ENCODE data around the gene LDLRAD4.

The LDLRAD4 gene

DNA sequence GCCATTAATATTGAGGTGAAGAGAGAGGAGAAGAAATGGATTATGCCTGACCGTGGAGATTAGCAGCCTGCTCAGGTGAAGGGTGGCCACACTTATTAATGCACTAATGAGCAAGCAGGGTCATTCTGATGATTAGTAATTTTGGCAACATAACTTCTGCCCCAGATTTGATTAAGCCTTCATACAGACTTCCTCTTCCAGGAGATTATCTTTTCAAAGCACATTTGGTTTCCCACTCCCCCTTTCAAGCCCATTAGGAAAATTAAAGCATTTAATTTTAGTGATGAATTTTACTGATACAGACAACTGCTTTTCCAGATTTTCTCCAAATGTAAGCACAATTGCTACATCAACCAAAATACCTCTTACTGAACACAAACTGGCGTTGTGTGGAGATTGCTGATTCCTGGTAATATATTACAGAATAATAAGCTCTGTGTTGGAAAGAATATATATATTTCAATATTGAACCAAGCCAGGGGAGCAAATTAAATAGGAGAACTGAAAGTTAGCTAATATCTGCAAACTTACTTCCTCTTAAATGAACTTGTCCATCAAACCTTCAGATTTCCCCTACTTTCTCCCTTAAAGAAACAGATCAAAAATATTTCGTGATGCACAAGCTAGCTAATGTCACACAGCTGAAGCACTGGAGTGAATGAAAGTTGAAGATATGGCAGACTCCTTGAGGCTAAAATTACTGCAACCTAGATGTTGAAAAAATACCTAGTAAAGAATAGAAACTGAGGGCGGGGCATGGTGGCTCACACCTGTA is 367.0 kb downstream of the LDLRAD4 start:
- DNase-seq = no peak
- Histone ChIP-seq H3K9me3 (ENCODE audit: severe bottlenecking) (no peaks in the 10 kb centered on the region), H3K27me3 (ENCODE audit: insufficient read depth, low read depth, severe bottlenecking) (no peaks in the 10 kb centered on the region), H3K27ac (no peak overlapping the region; the same call in 1 of the 2 replicates), H3K36me3 (no peaks in the 10 kb centered on the region), H3K4me3 (ENCODE audit: low read depth, low read length) (no peak overlapping the region)
- TF ChIP-seq, protein P1, sequence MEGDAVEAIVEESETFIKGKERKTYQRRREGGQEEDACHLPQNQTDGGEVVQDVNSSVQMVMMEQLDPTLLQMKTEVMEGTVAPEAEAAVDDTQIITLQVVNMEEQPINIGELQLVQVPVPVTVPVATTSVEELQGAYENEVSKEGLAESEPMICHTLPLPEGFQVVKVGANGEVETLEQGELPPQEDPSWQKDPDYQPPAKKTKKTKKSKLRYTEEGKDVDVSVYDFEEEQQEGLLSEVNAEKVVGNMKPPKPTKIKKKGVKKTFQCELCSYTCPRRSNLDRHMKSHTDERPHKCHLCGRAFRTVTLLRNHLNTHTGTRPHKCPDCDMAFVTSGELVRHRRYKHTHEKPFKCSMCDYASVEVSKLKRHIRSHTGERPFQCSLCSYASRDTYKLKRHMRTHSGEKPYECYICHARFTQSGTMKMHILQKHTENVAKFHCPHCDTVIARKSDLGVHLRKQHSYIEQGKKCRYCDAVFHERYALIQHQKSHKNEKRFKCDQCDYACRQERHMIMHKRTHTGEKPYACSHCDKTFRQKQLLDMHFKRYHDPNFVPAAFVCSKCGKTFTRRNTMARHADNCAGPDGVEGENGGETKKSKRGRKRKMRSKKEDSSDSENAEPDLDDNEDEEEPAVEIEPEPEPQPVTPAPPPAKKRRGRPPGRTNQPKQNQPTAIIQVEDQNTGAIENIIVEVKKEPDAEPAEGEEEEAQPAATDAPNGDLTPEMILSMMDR (IDR thresholded peaks at IDR 0.05; ENCODE audit: low read depth, low read length) = no peak

DNA sequence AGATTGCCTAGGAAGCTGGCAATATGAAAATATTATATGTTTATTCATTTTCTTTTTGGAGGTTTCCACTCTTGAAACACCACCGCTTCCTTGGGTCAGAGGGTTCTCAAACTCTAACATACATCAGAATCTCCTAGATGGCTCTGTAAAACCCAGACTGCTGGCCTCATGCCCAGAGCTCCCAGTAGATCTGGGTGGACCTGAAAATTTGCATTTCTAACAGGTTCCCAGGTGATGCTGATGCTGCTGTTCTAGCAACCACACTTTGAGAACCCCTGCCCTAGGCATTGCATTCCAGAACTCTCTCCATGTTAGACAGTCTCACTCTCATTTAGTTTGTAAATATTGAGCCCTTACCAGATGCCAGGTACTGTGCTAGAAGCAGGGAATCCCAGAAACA is 368.4 kb downstream of the LDLRAD4 start:
- H3K36me3 ChIP-seq = no peaks in the 10 kb centered on the region
- DNase-seq = no peak
- H3K9me3 ChIP-seq (ENCODE audit: severe bottlenecking) = no peaks in the 10 kb centered on the region
- TF ChIP-seq, protein P1 (IDR thresholded peaks at IDR 0.05; ENCODE audit: low read depth, low read length) = no peak
- no peaks in the 10 kb centered on the region for H3K27me3 ChIP-seq (ENCODE audit: insufficient read depth, low read depth, severe bottlenecking)
- no peak overlapping the region for H3K4me3 ChIP-seq (ENCODE audit: low read depth, low read length)
- no peak overlapping the region for H3K27ac ChIP-seq

DNA sequence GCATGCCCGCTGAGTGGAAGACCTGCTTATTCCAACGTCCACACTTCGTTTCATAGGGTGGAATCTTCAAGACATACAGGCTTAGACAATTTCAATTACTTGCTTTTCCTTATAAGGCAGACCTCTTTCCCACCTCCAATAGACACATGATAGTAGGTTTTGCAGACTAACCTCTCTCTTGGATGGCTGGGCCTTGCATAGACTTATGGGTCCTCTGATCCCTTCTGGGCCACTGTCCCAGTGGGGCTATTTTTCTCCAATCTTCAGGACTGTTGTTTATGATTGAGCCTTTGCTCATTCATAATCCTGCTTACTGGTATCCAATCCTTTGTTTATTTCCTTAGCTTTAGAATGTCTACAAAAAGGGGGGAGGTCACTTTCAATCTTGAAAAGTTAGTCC is 368.9 kb downstream of the LDLRAD4 start:
- TF ChIP-seq, protein P1 (IDR thresholded peaks at IDR 0.05; ENCODE audit: low read depth, low read length) = no peak
- Histone ChIP-seq H3K27ac (no peak overlapping the region), H3K27me3 (ENCODE audit: insufficient read depth, low read depth, severe bottlenecking) (no peaks in the 10 kb centered on the region), H3K36me3 (no peaks in the 10 kb centered on the region), H3K9me3 (ENCODE audit: severe bottlenecking) (no peaks in the 10 kb centered on the region), H3K4me3 (ENCODE audit: low read depth, low read length) (no peak overlapping the region)
- DNase-seq = no peak

DNA sequence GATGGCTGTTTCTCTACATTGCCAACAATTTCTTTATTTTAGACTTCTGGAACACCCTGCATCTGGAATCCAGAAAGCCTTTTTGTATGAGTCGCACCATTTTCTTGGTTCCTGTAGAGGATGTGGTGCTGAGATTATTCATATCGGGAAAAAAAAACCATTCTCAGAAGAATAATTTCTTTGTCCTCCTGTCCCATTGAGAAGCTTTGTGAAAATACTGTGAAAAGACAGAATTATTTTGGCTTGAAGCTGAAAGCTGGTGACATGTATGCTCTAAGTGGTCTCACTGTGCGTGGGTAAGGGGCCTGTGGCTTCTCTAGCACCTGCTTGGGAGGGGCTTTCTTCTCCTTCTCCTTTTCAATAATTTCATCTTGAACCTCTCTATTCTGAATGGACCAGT is 369.4 kb downstream of the LDLRAD4 start:
- Histone ChIP-seq H3K4me3 (ENCODE audit: low read depth, low read length) (no peak overlapping the region), H3K9me3 (ENCODE audit: severe bottlenecking) (no peaks in the 10 kb centered on the region), H3K27ac (no peak overlapping the region), H3K27me3 (ENCODE audit: insufficient read depth, low read depth, severe bottlenecking) (no peaks in the 10 kb centered on the region), H3K36me3 (no peaks in the 10 kb centered on the region)
- TF ChIP-seq, protein P1 (IDR thresholded peaks at IDR 0.05; ENCODE audit: low read depth, low read length) = no peak
- DNase-seq = no peak

DNA sequence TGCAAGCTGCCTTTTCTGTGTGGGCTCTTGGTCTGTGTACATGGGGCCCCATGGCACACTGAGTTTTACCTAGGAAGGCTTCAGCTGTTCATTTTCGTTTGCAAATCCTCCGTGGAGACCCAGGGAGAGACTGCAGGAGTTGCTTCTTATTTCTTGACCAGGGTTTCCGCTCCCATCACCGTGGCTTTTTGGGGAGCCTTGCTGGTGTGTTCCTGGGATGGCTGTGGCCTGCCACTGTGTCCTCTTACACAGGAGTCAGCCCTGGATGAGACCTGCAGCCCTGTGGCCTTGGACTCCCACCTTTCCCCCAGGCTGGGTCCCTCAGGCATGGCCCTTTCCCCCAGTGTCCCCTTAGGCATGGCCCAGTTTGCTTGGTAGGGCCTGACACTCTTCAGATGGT is 370.8 kb downstream of the LDLRAD4 start:
- TF ChIP-seq, protein P1 (IDR thresholded peaks at IDR 0.05; ENCODE audit: low read depth, low read length) = no peak
- H3K27me3 ChIP-seq (ENCODE audit: insufficient read depth, low read depth, severe bottlenecking) = no peaks in the 10 kb centered on the region
- H3K4me3 ChIP-seq (ENCODE audit: low read depth, low read length) = no peak overlapping the region
- DNase-seq = no peak
- H3K27ac ChIP-seq = no peak overlapping the region
- H3K36me3 ChIP-seq = no peaks in the 10 kb centered on the region
- no peaks in the 10 kb centered on the region for H3K9me3 ChIP-seq (ENCODE audit: severe bottlenecking)

DNA sequence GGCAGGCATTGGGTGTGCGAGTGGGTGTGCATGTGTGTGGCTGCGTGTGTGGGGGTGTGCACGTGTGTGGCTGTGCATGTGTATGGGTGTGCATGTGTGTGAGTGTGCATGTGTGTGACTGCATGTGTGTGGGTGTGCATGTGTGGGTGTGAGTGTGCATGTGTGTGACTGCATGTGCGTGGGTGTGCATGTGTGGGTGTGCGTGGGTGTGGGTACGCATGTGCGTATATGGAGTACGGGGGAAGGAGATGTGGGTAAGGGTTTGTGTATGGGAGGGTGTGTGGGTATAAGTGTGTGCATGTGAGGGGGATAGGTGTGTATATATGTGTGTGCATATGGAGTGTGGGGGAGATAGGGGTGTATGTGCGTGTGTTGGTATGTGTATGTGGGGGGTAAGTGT is 371.4 kb downstream of the LDLRAD4 start:
- DNase-seq = no peak
- Histone ChIP-seq H3K27ac (no peak overlapping the region), H3K9me3 (ENCODE audit: severe bottlenecking) (no peaks in the 10 kb centered on the region), H3K27me3 (ENCODE audit: insufficient read depth, low read depth, severe bottlenecking) (no peaks in the 10 kb centered on the region), H3K36me3 (no peaks in the 10 kb centered on the region), H3K4me3 (ENCODE audit: low read depth, low read length) (no peak overlapping the region)
- TF ChIP-seq, protein P1 (IDR thresholded peaks at IDR 0.05; ENCODE audit: low read depth, low read length) = no peak

Data from WERI-Rb-1 (cell line).